ENCODE data around the gene NUB1. TPM values are rescaled to one million over a fixed set of nuclear protein-coding genes. Genes with fewer than 3 reads are reported as not detected.

NUB1 gene
- total RNA-seq, 2 donors from 2014 or later = 36.8 to 43.8 TPM

DNA sequence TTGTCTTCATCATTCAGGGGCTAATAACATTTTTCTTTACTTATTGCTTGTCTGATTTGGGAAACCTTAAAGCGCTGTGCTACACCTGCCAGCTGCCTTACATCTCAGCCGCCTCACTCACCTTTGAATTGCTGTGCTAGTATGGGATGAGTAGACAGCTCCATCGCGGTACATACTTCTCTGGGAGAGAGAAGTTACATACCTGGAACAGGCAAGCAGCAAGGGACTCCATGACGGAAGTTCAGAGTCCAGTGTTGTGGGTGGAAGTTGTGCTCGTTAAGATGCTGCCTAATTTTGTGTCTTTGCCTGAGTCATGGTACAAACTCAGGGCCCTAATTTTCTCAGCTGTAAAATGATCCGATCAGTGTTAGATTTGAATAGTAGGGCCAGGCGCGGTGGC, 1.9 kb downstream of the NUB1 start:
- no peak overlapping the region for H3K27ac ChIP-seq
- H3K36me3 ChIP-seq (replicated peaks in 1 of 2; ENCODE audit: insufficient read depth in 1 of 2, low read depth in 2 of 2) = peaks cover 0 to 5% of the 10 kb centered on the region in 2 donors
- intact Hi-C loops (cut with DNase I) = no loop called here
- H3K4me3 ChIP-seq = no peak overlapping the region
- H3K27me3 ChIP-seq = no peaks in the 10 kb centered on the region
- ATAC-seq = no peak
- TF ChIP-seq POLR2A (IDR thresholded peaks at IDR 0.05) = no peak
- TF ChIP-seq, protein P1, sequence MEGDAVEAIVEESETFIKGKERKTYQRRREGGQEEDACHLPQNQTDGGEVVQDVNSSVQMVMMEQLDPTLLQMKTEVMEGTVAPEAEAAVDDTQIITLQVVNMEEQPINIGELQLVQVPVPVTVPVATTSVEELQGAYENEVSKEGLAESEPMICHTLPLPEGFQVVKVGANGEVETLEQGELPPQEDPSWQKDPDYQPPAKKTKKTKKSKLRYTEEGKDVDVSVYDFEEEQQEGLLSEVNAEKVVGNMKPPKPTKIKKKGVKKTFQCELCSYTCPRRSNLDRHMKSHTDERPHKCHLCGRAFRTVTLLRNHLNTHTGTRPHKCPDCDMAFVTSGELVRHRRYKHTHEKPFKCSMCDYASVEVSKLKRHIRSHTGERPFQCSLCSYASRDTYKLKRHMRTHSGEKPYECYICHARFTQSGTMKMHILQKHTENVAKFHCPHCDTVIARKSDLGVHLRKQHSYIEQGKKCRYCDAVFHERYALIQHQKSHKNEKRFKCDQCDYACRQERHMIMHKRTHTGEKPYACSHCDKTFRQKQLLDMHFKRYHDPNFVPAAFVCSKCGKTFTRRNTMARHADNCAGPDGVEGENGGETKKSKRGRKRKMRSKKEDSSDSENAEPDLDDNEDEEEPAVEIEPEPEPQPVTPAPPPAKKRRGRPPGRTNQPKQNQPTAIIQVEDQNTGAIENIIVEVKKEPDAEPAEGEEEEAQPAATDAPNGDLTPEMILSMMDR (IDR thresholded peaks at IDR 0.05) = no peak
- H3K9me3 ChIP-seq = no peaks in the 10 kb centered on the region
- 91 to 93% methylated on average over 9 of the region's 9 CpGs for WGBS, 2 donors
- DNase-seq = no peak
- H3K4me1 ChIP-seq = peaks cover 30% of the 10 kb centered on the region

DNA sequence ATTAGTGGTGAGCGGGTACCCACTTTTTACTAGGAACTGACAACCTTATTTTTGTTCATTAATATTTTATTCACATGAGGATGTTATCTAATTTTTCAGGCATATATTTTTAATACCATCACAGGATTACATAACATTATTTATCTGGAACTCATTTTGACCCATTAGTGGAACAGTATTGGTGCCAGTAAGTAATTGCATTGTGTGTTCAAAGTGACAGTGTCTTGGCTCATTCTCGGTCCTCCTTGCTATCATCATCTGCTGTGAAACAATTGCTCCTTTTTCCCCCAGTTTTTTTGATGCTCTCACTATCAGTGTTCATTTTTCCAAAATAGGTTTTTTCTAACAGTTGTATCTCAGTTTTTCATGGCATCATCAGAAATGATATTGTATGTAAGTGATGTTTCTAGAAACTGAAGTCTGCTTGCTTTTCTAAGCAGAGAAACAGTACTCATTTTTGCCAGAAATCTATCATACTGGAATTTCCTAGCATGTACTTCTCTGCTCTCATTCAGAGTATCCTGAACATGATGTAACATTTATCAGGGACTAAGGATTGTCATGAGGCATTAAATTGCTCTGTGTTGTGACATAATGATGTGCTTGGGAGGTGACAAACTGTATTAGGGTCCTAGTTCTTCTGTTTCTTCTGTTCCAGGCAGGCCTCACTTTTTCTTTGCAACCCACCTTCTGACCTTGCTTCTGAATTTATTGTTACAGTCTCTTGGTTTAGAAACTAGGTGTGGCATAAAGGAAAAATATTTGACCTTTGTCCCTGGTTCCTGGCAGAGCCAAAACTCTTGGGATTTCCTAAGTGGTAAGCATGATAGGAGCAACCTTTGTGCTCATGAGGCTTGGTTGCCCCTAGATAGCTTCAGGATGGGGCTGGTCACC, 4.2 kb downstream of the NUB1 start:
- no peak overlapping the region for H3K4me3 ChIP-seq
- H3K27ac ChIP-seq = peak overlapping the region in 1 of 4 donors; percentile 10
- TF ChIP-seq, protein P1 (IDR thresholded peaks at IDR 0.05) = no peak
- no peak for TF ChIP-seq POLR2A (IDR thresholded peaks at IDR 0.05)
- H3K36me3 ChIP-seq (replicated peaks in 1 of 2; ENCODE audit: insufficient read depth in 1 of 2, low read depth in 2 of 2) = peaks cover 0 to 5% of the 10 kb centered on the region in 2 donors
- H3K4me1 ChIP-seq = peaks cover 43% of the 10 kb centered on the region
- ATAC-seq (no peak), DNase-seq (no peak)
- intact Hi-C loops (cut with DNase I) = no loop called here
- WGBS, 2 donors = 60 to 66% methylated on average over 2 of the region's 2 CpGs
- no peaks in the 10 kb centered on the region for H3K9me3 ChIP-seq
- no peaks in the 10 kb centered on the region for H3K27me3 ChIP-seq

DNA sequence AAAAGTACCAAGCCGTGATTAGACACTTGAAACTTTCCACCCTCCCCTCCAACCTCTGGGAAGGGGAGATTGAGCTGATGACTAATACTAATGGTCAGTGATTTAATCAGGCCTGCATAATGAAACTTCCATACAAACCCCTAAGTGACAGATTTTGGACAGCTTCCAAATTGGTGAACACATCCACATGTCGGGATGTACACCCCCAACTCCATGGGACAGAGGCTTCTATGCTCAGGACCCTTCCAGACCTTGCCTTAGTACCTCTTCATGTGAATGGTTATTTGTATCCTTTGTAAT, 4.8 kb downstream of the NUB1 start:
- Histone ChIP-seq H3K4me3 (no peak overlapping the region), H3K4me1 (peaks cover 40% of the 10 kb centered on the region), H3K27ac (peak overlapping the region in 1 of 4 donors; percentile 10), H3K27me3 (no peaks in the 10 kb centered on the region), H3K9me3 (no peaks in the 10 kb centered on the region), H3K36me3 (replicated peaks in 1 of 2; ENCODE audit: insufficient read depth in 1 of 2, low read depth in 2 of 2) (peaks cover 0 to 5% of the 10 kb centered on the region in 2 donors)
- no peak for DNase-seq
- WGBS, 2 donors = 61 to 63% methylated on average over 2 of the region's 2 CpGs
- ATAC-seq = no peak
- TF ChIP-seq, protein P1 (IDR thresholded peaks at IDR 0.05) = no peak
- TF ChIP-seq POLR2A (IDR thresholded peaks at IDR 0.05) = no peak
- intact Hi-C loops (cut with DNase I) = no loop called here

DNA sequence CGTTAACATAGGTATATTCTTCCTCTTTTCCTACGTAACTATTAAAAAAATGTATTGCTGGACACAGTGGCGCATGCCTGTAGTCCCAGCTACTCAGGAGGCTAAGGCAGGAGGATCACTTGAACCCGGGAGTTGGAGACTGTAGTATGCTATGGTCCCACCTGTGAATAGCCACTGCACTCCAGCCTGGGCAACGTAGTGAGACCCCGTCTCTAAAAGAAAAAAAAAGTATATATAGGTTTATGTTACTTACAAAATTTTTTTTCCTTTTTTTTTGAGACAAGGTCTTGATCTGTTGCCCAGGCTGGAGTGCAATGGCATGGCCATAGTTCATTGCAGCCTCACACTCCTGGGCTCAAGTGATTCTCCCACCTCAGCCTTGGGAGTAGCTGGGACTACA, 5.6 kb downstream of the NUB1 start:
- intact Hi-C loops (cut with DNase I) = no loop called here
- Histone ChIP-seq H3K4me1 (peaks cover 39% of the 10 kb centered on the region), H3K4me3 (no peak overlapping the region), H3K27ac (no peak overlapping the region), H3K36me3 (replicated peaks in 1 of 2; ENCODE audit: insufficient read depth in 1 of 2, low read depth in 2 of 2) (peaks cover 0 to 8% of the 10 kb centered on the region in 2 donors), H3K9me3 (no peaks in the 10 kb centered on the region), H3K27me3 (no peaks in the 10 kb centered on the region)
- TF ChIP-seq POLR2A (IDR thresholded peaks at IDR 0.05) = no peak
- TF ChIP-seq, protein P1 (IDR thresholded peaks at IDR 0.05) = no peak
- 92 to 95% methylated on average over 6 of the region's 6 CpGs for WGBS, 2 donors
- ATAC-seq (no peak), DNase-seq (no peak)

DNA sequence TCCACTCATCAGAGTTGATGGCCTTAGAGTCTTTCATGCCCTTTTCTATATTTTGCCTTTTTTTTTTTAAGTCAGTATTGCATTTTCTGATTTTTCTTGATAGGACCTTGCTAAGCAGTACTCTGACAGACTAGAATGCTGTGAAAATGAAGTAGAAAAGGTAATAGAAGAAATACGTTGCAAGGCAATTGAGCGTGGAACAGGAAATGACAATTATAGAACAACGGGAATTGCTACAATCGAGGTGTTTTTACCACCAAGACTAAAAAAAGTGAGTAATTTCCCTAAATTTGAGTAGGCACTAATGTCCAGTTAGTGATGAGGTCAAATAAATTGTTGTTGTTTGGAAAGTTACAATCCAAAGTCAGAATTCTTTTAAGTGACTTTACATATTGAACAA, 7.4 kb downstream of the NUB1 start:
- peak overlapping the region; percentile 55 to 95 (median 76) for H3K27ac ChIP-seq
- H3K36me3 ChIP-seq (replicated peaks in 1 of 2; ENCODE audit: insufficient read depth in 1 of 2, low read depth in 2 of 2) = peaks cover 0 to 16% of the 10 kb centered on the region in 2 donors
- DNase-seq = no peak
- no peak for ATAC-seq
- intact Hi-C loops (cut with DNase I) = no loop called here
- WGBS, 2 donors = 64 to 83% methylated on average over 4 of the region's 4 CpGs
- no peaks in the 10 kb centered on the region for H3K27me3 ChIP-seq
- H3K9me3 ChIP-seq = no peaks in the 10 kb centered on the region
- TF ChIP-seq POLR2A (IDR thresholded peaks at IDR 0.05) = no peak
- TF ChIP-seq, protein P1 (IDR thresholded peaks at IDR 0.05) = no peak
- no peak overlapping the region for H3K4me3 ChIP-seq
- H3K4me1 ChIP-seq = peaks cover 26% of the 10 kb centered on the region
